OCI-LY1 (cell line): ENCODE measurements around the gene CTDSP2.

Source experiments
- CTCF ChIP-seq: fragments of 200-600 bp; sonication (generic), shearing (Covaris generic); IDR thresholded peaks from 2 replicates; pipeline ENCODE4 v1.5.1; 2017; ENCODE audit warnings: mild to moderate bottlenecking, antibody characterized with exemption, low read length, moderate library complexity, mixed read lengths
- EZH2 ChIP-seq: fragments of 200-600 bp; sonication (generic), shearing (Covaris generic); IDR thresholded peaks from 2 replicates; pipeline ENCODE4 v1.8.0; 2017; ENCODE audit warnings: borderline replicate concordance, mixed run types, mild to moderate bottlenecking, antibody characterized with exemption, low read length, moderate library complexity, mixed read lengths

DNA sequence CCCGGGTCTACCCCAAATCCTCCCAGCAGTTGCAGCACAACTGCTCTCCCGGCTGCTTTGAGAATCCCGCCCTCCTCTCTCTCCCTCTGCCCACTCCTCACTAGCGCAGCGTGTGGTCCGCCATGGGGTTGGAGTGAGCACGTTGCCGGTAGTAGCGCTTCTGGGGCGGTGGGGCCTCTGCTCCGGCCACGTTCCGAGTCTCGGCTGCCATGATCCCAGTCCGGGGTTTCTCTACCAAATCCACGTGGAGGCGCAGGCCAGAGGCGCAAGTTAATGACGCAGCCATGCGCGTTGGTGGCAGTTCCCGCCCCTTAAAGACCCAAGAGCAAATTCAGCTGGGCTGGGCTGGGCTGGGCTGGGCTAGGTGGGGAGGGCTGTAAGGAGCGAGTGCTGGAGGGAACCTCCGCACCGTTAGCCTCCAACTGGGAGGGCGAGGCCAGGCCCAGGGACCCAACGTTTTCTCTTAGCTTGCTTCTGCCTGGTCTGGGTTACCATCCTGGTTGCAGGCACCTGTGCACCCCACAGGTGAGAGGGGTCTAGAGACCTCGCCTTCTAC, 74.6 kb downstream of the CTDSP2 start, which contains the start of gene METTL1:
- TF ChIP-seq CTCF (no peak), EZH2 (no peak)
